GM18867 (cell line): Measurements from ENCODE around the gene TRIM2.
A peak's percentile ranks its signal among the peaks of the same experiment; 100 is the strongest.
"Not testable (repeated sequence)": the region's sequence is repeated elsewhere in the genome, so short reads cannot be mapped to it uniquely, and the experiment has no call there.

Source experiments
- ATAC-seq: cut with Tn5 transposase; IDR thresholded peaks from one replicate; pipeline ENCODE4 v1.9.1; 2021; ENCODE audit warnings: mild to moderate bottlenecking, moderate library complexity; ENCODE audit not compliant: unreplicated experiment

Gene TRIM2

GRCh38 chr4:153189016-153189801 is 15.0 kb upstream of the TRIM2 start:
- no peak for ATAC-seq

GRCh38 chr4:153191795-153192363 is 12.4 kb upstream of the TRIM2 start:
- no peak for ATAC-seq

- ATAC-seq = no peak
These were observed 6.9 kb upstream of the TRIM2 start for GRCh38 chr4:153197301-153197700.

GRCh38 chr4:153198719-153199118 is 5.5 kb upstream of the TRIM2 start:
- no peak for ATAC-seq

- ATAC-seq = not testable (repeated sequence)
These were observed 497 bp upstream of the TRIM2 start for GRCh38 chr4:153203746-153204145.

- ATAC-seq = peak; percentile 79
These were observed 745 bp downstream of the TRIM2 start for GRCh38 chr4:153204728-153205648.

- ATAC-seq = no peak
These were observed 1.5 kb downstream of the TRIM2 start for GRCh38 chr4:153205757-153206156.

- no peak for ATAC-seq
These were observed 2.3 kb downstream of the TRIM2 start for GRCh38 chr4:153206534-153206933.

GRCh38 chr4:153207027-153207426 is 2.8 kb downstream of the TRIM2 start:
- no peak for ATAC-seq

- ATAC-seq = no peak
These were observed 3.3 kb downstream of the TRIM2 start for GRCh38 chr4:153207567-153207966.

- ATAC-seq = no peak
These were observed 5.2 kb downstream of the TRIM2 start for GRCh38 chr4:153209410-153209809.

GRCh38 chr4:153210727-153211126 is 6.5 kb downstream of the TRIM2 start:
- ATAC-seq = no peak

GRCh38 chr4:153211986-153212728 is 7.9 kb downstream of the TRIM2 start:
- ATAC-seq = no peak

GRCh38 chr4:153212736-153213135 is 8.5 kb downstream of the TRIM2 start:
- ATAC-seq = no peak

GRCh38 chr4:153215921-153216320 is 11.7 kb downstream of the TRIM2 start:
- no peak for ATAC-seq

GRCh38 chr4:153216546-153216945 is 12.3 kb downstream of the TRIM2 start:
- no peak for ATAC-seq

- ATAC-seq = peak; percentile 58
These were observed 13.2 kb downstream of the TRIM2 start for GRCh38 chr4:153217440-153217839.

- ATAC-seq = no peak
These were observed 14.7 kb downstream of the TRIM2 start for GRCh38 chr4:153218961-153219360.

- ATAC-seq = no peak
These were observed 16.6 kb downstream of the TRIM2 start for GRCh38 chr4:153220682-153221395.
